Measurements from ENCODE around the gene CASKIN1. TPM values are rescaled to one million over a fixed set of nuclear protein-coding genes. Genes with fewer than 3 reads are reported as not detected.
"Not testable (repeated sequence)": the region's sequence is repeated elsewhere in the genome, so short reads cannot be mapped to it uniquely, and the experiment has no call there.

Gene CASKIN1
- total RNA-seq (10 to 100 TPM; 10.4 to 29.4 TPM), polyA plus RNA-seq (ENCODE audit: insufficient read length in 2 of 2) (10 to 100 TPM; 83.0 to 86.2 TPM)
- long read RNA-seq, donor 1, full-length matches to known transcripts: 1 of 1 reads
- long read RNA-seq, donor 1, partial matches to known transcripts: 0 of 1 reads
- long read RNA-seq, donor 1, other reads (novel, unspliced or antisense): 0 of 1 reads
- long read RNA-seq, donor 2, partial matches to known transcripts: 6 of 6 reads
- long read RNA-seq, donor 2, other reads (novel, unspliced or antisense): 0 of 6 reads
- long read RNA-seq, donor 3: 0 reads
- long read RNA-seq, donor 4: 0 reads

DNA sequence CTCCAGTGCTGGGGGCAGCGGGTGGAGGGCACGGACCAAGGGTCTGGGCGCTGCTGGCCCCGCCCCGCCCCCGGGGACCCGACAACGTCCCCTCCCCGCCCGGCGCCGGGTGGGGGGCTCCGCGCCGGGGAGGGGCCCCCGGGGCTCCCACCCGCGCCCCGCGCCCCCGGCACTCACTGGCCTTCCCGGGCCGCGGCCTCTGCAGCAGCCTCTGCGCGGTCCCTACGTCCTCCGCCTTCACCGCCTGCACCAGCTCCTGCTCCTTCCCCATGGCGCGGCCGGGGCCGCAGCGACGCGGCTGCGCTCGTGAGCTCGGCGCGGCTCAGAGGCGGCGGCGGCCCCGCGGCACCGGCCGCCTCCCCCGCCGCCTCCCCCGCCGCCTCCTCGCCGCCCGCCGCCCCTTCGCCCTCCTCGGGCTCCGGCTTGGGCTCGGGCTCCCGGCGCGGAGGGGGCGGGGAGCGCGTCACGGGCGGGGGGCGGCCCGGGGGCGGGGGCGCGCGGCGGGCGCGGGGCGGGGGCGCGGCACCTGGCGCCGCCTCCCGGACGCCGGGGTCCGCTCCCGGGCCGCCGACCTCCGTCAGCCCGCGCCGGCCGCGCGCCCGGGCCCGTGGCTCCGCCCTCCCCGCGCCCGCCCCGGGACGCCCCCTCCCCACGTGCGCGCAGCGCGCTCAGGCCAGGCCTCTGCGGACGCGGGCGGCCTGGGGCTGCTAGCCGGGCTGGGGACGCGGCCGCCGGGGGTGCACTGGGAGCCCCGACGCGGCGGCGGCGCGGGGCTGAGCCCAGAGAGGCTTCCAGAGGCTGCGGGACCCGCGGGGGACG lies at the start of gene CASKIN1:
Gene CASKIN1 (minus strand): TSS at position 444 of the 819 bp plus-strand sequence. CDS start 173 bp downstream, at position 271.
- H3K4me1 ChIP-seq (ENCODE audit: control insufficient read depth, insufficient read depth, low read length): peaks cover 39% of the 10 kb centered on the region
- peaks cover 30% of the 10 kb centered on the region for H3K36me3 ChIP-seq (ENCODE audit: control insufficient read depth, insufficient read depth, low read length)
- H3K27ac ChIP-seq (ENCODE audit: low read depth, low read length): no peak within 1 kb of the TSS
- no peaks in the 10 kb centered on the region for H3K9me3 ChIP-seq (ENCODE audit: control insufficient read depth, insufficient read depth, low read length)
- under 1% methylated on average over 102 of the region's 129 CpGs for WGBS (ENCODE audit: insufficient coverage)
- peaks cover 3% of the 10 kb centered on the region for H3K27me3 ChIP-seq (ENCODE audit: control insufficient read depth, insufficient read depth, low read length)
- H3K4me3 ChIP-seq (ENCODE audit: low read depth, low read length): peak within 1 kb of the TSS; percentile 36
- DNase-seq (ENCODE audit: low read depth in 4 of 6, low spot score in 6 of 6): peak in 2 of 6 donors; percentile 60 to 72

DNA sequence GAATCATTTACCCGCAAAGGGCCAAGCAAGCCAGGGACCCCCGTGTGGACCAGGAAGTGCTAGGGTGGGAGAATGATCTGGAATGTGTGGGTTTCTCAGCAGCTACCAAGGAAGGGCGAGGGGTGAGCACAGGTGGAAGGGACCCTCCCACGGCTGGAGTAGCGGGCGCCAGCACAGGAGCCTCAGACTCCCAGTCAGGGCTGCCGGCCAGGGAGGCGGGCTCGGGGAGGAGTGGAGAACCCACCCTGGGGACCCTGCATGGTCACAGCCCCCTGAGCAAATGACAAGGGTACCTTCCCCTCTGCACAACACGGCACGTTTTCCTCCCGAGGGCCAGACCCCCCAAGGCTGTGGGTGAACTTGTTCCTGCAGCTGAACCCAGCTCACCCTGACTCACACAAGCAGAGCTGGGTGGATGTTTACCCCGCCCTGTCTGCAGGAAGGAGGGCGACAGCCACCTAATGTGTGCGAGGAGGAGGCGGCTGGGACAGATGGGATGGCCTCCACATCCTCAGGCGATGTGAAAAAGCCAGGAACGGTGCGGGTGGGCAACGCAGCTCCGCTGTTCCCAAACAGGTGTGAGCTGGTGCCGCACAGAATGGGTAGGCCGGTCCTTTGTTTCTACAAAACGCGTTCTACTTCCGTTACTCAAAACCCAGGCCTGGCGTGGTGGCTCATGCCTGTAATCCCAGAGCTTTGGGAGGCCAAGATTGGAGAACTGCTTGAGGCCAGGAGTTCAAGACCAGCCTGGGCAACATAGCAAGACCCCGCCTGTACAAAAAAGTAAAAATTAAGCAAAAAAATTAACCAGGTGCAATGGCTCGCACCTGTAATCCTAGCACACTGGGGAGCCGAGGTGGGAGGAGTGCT lies 48.8 kb upstream of the CASKIN1 start:
- WGBS (ENCODE audit: insufficient coverage): 92% methylated on average over 29 of the region's 30 CpGs
- H3K9me3 ChIP-seq (ENCODE audit: control insufficient read depth, insufficient read depth, low read length): no peaks in the 10 kb centered on the region
- H3K27ac ChIP-seq (ENCODE audit: low read depth, low read length): no peak overlapping the region
- no peak overlapping the region for H3K4me3 ChIP-seq (ENCODE audit: low read depth, low read length)
- DNase-seq (ENCODE audit: low read depth in 4 of 6, low spot score in 6 of 6): no peak
- peaks cover 3% of the 10 kb centered on the region for H3K4me1 ChIP-seq (ENCODE audit: control insufficient read depth, insufficient read depth, low read length)
- H3K27me3 ChIP-seq (ENCODE audit: control insufficient read depth, insufficient read depth, low read length): no peaks in the 10 kb centered on the region
- peaks cover 77% of the 10 kb centered on the region for H3K36me3 ChIP-seq (ENCODE audit: control insufficient read depth, insufficient read depth, low read length)

DNA sequence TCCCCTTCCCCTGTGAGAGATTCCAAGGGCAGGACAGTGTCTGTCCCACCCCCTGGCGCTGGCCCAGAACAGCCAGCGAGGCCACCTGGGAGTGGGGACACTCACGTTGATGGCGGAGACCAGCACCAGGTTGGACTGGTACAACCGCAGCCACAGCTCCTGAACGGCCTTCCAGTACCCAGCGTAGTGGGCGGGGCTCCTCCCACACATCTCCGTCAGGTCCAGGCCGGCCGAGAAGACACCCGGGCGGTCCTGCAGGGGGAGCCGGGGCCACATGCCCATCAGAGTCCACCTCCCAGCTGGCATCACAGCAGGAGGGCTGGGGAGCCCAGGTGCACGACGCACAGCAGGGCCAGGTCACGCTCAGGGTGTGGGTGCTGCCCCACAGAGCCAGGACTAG lies 47.9 kb upstream of the CASKIN1 start:
- Histone ChIP-seq H3K4me1 (ENCODE audit: control insufficient read depth, insufficient read depth, low read length) (no peaks in the 10 kb centered on the region), H3K27me3 (ENCODE audit: control insufficient read depth, insufficient read depth, low read length) (no peaks in the 10 kb centered on the region), H3K36me3 (ENCODE audit: control insufficient read depth, insufficient read depth, low read length) (peaks cover 84% of the 10 kb centered on the region), H3K9me3 (ENCODE audit: control insufficient read depth, insufficient read depth, low read length) (no peaks in the 10 kb centered on the region), H3K27ac (ENCODE audit: low read depth, low read length) (no peak overlapping the region), H3K4me3 (ENCODE audit: low read depth, low read length) (no peak overlapping the region)
- 76% methylated on average over 16 of the region's 17 CpGs for WGBS (ENCODE audit: insufficient coverage)
- DNase-seq (ENCODE audit: low read depth in 4 of 6, low spot score in 6 of 6): no peak

GRCh38 chr16:2243781-2244180 lies 47.4 kb upstream of the CASKIN1 start:
- no peaks in the 10 kb centered on the region for H3K9me3 ChIP-seq (ENCODE audit: control insufficient read depth, insufficient read depth, low read length)
- H3K36me3 ChIP-seq (ENCODE audit: control insufficient read depth, insufficient read depth, low read length): peaks cover 88% of the 10 kb centered on the region
- H3K27me3 ChIP-seq (ENCODE audit: control insufficient read depth, insufficient read depth, low read length): no peaks in the 10 kb centered on the region
- 100% methylated on average over 9 of the region's 11 CpGs for WGBS (ENCODE audit: insufficient coverage)
- H3K4me1 ChIP-seq (ENCODE audit: control insufficient read depth, insufficient read depth, low read length): no peaks in the 10 kb centered on the region
- H3K4me3 ChIP-seq (ENCODE audit: low read depth, low read length): no peak overlapping the region
- no peak overlapping the region for H3K27ac ChIP-seq (ENCODE audit: low read depth, low read length)
- DNase-seq (ENCODE audit: low read depth in 4 of 6, low spot score in 6 of 6): no peak

GRCh38 chr16:2243031-2243528 lies 46.7 kb upstream of the CASKIN1 start:
- no peaks in the 10 kb centered on the region for H3K9me3 ChIP-seq (ENCODE audit: control insufficient read depth, insufficient read depth, low read length)
- no peak for DNase-seq (ENCODE audit: low read depth in 4 of 6, low spot score in 6 of 6)
- H3K36me3 ChIP-seq (ENCODE audit: control insufficient read depth, insufficient read depth, low read length): peaks cover 91% of the 10 kb centered on the region
- H3K4me3 ChIP-seq (ENCODE audit: low read depth, low read length): no peak overlapping the region
- no peaks in the 10 kb centered on the region for H3K27me3 ChIP-seq (ENCODE audit: control insufficient read depth, insufficient read depth, low read length)
- no peak overlapping the region for H3K27ac ChIP-seq (ENCODE audit: low read depth, low read length)
- H3K4me1 ChIP-seq (ENCODE audit: control insufficient read depth, insufficient read depth, low read length): no peaks in the 10 kb centered on the region
- 96% methylated on average over 19 of the region's 19 CpGs for WGBS (ENCODE audit: insufficient coverage)

DNA sequence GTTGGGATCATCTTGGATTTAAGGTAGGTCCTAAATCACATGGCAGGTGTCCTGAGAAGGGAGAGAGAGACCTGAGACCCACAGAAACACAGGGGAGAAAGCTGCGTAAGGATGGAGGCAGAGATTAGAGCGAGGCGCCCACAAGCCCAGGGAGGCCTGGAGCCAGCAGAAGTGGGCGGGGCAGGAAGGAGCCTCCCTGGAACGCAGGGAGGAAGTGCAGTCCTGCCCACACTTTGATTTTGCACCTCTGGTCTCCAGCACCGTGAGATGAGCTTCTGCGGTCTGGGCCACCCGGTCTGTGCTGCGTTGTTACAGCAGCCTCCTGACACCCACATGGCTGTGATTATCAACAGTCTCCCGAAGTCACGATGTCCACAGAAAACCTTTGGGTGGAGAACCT lies 46.2 kb upstream of the CASKIN1 start:
- Histone ChIP-seq H3K9me3 (ENCODE audit: control insufficient read depth, insufficient read depth, low read length) (no peaks in the 10 kb centered on the region), H3K27me3 (ENCODE audit: control insufficient read depth, insufficient read depth, low read length) (no peaks in the 10 kb centered on the region), H3K27ac (ENCODE audit: low read depth, low read length) (no peak overlapping the region), H3K4me1 (ENCODE audit: control insufficient read depth, insufficient read depth, low read length) (peaks cover 3% of the 10 kb centered on the region), H3K36me3 (ENCODE audit: control insufficient read depth, insufficient read depth, low read length) (peaks cover 96% of the 10 kb centered on the region), H3K4me3 (ENCODE audit: low read depth, low read length) (no peak overlapping the region)
- 87% methylated on average over 11 of the region's 11 CpGs for whole genome bisulfite sequencing (ENCODE audit: insufficient coverage)
- DNase-seq (ENCODE audit: low read depth in 4 of 6, low spot score in 6 of 6): no peak

GRCh38 chr16:2240331-2240730 lies 43.9 kb upstream of the CASKIN1 start:
- H3K4me1 ChIP-seq (ENCODE audit: control insufficient read depth, insufficient read depth, low read length): peaks cover 21% of the 10 kb centered on the region
- not testable (repeated sequence) for H3K27ac ChIP-seq (ENCODE audit: low read depth, low read length); H3K4me3 ChIP-seq (ENCODE audit: low read depth, low read length); DNase-seq (ENCODE audit: low read depth in 4 of 6, low spot score in 6 of 6); H3K9me3 ChIP-seq (ENCODE audit: control insufficient read depth, insufficient read depth, low read length)
- 83% methylated on average over 3 of the region's 9 CpGs for WGBS (ENCODE audit: insufficient coverage)
- H3K36me3 ChIP-seq (ENCODE audit: control insufficient read depth, insufficient read depth, low read length): peaks cover 96% of the 10 kb centered on the region
- peaks cover 15% of the 10 kb centered on the region for H3K27me3 ChIP-seq (ENCODE audit: control insufficient read depth, insufficient read depth, low read length)

DNA sequence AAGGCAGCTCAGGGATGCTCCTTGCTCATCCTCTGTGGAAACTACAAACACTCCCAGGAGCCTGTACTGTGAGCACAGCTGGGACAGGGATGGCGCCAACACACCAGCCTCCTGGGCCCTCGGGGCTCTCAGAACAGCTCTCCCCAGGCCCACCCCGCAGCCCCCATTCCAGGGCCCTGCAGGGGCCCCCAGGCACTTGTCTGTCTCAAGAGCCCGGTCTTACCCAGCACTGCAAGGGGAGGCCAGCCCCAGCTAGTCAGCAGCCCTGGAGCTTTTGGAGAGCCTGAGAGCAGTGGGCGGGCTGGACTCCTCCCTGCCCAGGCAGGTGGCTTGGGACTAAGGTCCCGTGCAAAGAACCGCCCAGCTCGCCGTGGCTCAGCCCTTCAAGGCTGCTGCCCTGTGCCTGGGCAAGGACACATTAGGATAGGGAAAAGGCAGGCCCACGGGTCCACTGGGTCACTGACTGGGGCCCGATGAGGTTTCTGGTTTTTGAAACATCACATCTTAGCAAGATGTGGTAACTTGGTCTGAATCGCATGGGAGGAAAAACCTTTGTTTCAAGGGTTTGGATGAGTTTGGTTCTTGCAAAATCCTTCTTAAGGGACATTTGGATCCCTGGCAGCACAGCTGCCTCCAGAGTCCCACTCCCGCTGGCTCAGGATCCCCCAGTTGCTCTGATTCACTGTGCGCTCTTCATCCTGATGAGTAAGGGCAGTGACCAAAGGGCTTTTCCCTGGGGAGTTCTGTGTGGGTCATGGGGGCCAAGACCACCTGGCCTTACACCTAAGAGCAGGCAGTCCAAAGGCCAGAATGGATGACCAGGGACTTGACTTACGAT lies 42.7 kb upstream of the CASKIN1 start:
- WGBS (ENCODE audit: insufficient coverage): 67% methylated on average over 15 of the region's 15 CpGs
- Histone ChIP-seq H3K27me3 (ENCODE audit: control insufficient read depth, insufficient read depth, low read length) (peaks cover 15% of the 10 kb centered on the region), H3K4me3 (ENCODE audit: low read depth, low read length) (no peak overlapping the region), H3K36me3 (ENCODE audit: control insufficient read depth, insufficient read depth, low read length) (peaks cover 96% of the 10 kb centered on the region), H3K4me1 (ENCODE audit: control insufficient read depth, insufficient read depth, low read length) (peaks cover 21% of the 10 kb centered on the region), H3K9me3 (ENCODE audit: control insufficient read depth, insufficient read depth, low read length) (no peaks in the 10 kb centered on the region), H3K27ac (ENCODE audit: low read depth, low read length) (no peak overlapping the region)
- DNase-seq (ENCODE audit: low read depth in 4 of 6, low spot score in 6 of 6): no peak

Data from spinal cord (tissue), 10 donors.